ENCODE measurements around the gene GPR33. TPM values are rescaled to one million over a fixed set of nuclear protein-coding genes. Genes with fewer than 3 reads are reported as not detected.

The GPR33 gene
- total and polyA plus RNA-seq, 10 of the 15 experiments (the other 5 are each of a cell fraction or from before 2014, with no cell fraction given): not detected

GRCh38 chr14:31456841-31457664 is 30.8 kb downstream of the GPR33 start, which contains the start of gene DTD2 (continued):
- TF ChIP-seq EP300 (IDR thresholded peaks at IDR 0.05; ENCODE audit: borderline replicate concordance in 1 of 2, control insufficient read depth in 1 of 2, low read depth in 2 of 2, low read length in 2 of 2): no peak
- no peak for TF ChIP-seq CBX3 (IDR thresholded peaks at IDR 0.05; ENCODE audit: borderline replicate concordance, low read depth)
- TF ChIP-seq DPF2 (IDR thresholded peaks at IDR 0.05): peak; percentile 76; the same call in 1 of the 2 replicates
- no peak for TF ChIP-seq E4F1 (IDR thresholded peaks at IDR 0.05; ENCODE audit: borderline replicate concordance, partially characterized antibody)
- peak; percentile 28; the same call in 1 of the 2 replicates for TF ChIP-seq CREM (IDR thresholded peaks at IDR 0.05; ENCODE audit: low read depth)
- no peak for TF ChIP-seq BCL11A (IDR thresholded peaks at IDR 0.05; ENCODE audit: low read depth, low read length)
- TF ChIP-seq ZNF217 (IDR thresholded peaks at IDR 0.05): no peak; the same call in 1 of the 2 replicates
- TF ChIP-seq GABPA (IDR thresholded peaks at IDR 0.05; ENCODE audit: low read depth): no peak
- TF ChIP-seq MTA2 (IDR thresholded peaks at IDR 0.05; ENCODE audit: low read depth): no peak
- TF ChIP-seq SPI1 (IDR thresholded peaks at IDR 0.05; ENCODE audit: borderline replicate concordance, insufficient read depth, low read depth, low read length): no peak
- no peak for TF ChIP-seq BMI1 (IDR thresholded peaks at IDR 0.05; ENCODE audit: borderline replicate concordance)
- TF ChIP-seq NBN (IDR thresholded peaks at IDR 0.05): 0 out of 2 replicates have a peak, but pooled peaks have one; percentile 59
- TF ChIP-seq ZNF384 (IDR thresholded peaks at IDR 0.05; ENCODE audit: borderline replicate concordance, low read depth, low read length): no peak
- no peak for TF ChIP-seq FOS (IDR thresholded peaks at IDR 0.05; ENCODE audit: borderline replicate concordance, extremely low read depth, insufficient read length)
- no peak for TF ChIP-seq SREBF1 (IDR thresholded peaks at IDR 0.05; ENCODE audit: low read length)
- TF ChIP-seq ETV6 (conservative IDR thresholded peaks at IDR 0.05 in 1 of 2, IDR thresholded peaks at IDR 0.05 in 1 of 2; ENCODE audit: borderline replicate concordance in 1 of 2, low read depth in 1 of 2): no peak
- TF ChIP-seq CREB1 (IDR thresholded peaks at IDR 0.05; ENCODE audit: low read depth): 0 out of 2 replicates have a peak, but pooled peaks have one; percentile 60
- no peak for TF ChIP-seq WRNIP1 (IDR thresholded peaks at IDR 0.05; ENCODE audit: borderline replicate concordance, low read depth, low read length)
- peak; percentile 79; the same call in 1 of the 2 replicates for TF ChIP-seq POLR2AphosphoS2 (IDR thresholded peaks at IDR 0.05; ENCODE audit: low read depth, low read length)
- no peak for TF ChIP-seq FOXM1 (IDR thresholded peaks at IDR 0.05; ENCODE audit: low read depth, low read length)
- TF ChIP-seq ZNF592 (IDR thresholded peaks at IDR 0.05): no peak
- TF ChIP-seq CHD4 (IDR thresholded peaks at IDR 0.05): no peak
- no peak for TF ChIP-seq ZSCAN29 (IDR thresholded peaks at IDR 0.05)
- TF ChIP-seq NR2C2 (IDR thresholded peaks at IDR 0.05; ENCODE audit: borderline replicate concordance, control insufficient read depth, insufficient read length, low read depth): no peak
- peak; percentile 60 for TF ChIP-seq RELA (IDR thresholded peaks at IDR 0.05; ENCODE audit: borderline replicate concordance, partially characterized antibody)

Measured in GM12878 (cell line).